Activated CD4-positive, alpha-beta T cell treated with anti-CD3 and anti-CD28 coated beads for 36 hours (primary cell): ENCODE data around the gene RDH14. TPM values are rescaled to one million over a fixed set of nuclear protein-coding genes. Genes with fewer than 3 reads are reported as not detected.
A peak's percentile ranks its signal among the peaks of the same experiment; 100 is the strongest.

ENCODE experiments used
- ATAC-seq: fragments of 200-7000 bp; cut with Tn5 transposase; one replicate; pipeline ENCODE4 v1.10.0; 2021; ENCODE audit warnings: mild to moderate bottlenecking, moderate library complexity
- CTCF ChIA-PET: fragments of 350-600 bp; sonication (Branson Sonifier 250); formaldehyde crosslinking; loops from one replicate; lab custom pipeline; 2021; ENCODE audit warnings: antibody characterized with exemption; lab: Charles Lee
- POLR2A ChIA-PET: fragments of 350-600 bp; sonication (Branson Sonifier 250); formaldehyde crosslinking; loops from one replicate; lab custom pipeline; 2021; ENCODE audit warnings: antibody characterized with exemption, inconsistent platforms; lab: Charles Lee
- DNase-seq: peaks from one replicate; pipeline ENCODE4 v3.0.0-alpha.2; 2020
- H3K27ac Mint-ChIP-seq: one replicate; pipeline ENCODE4 v1.8.0; 2021; ENCODE audit warnings: mixed read lengths
- H3K27me3 Mint-ChIP-seq: one replicate; pipeline ENCODE4 v1.8.0; 2021; ENCODE audit warnings: mixed read lengths
- H3K36me3 Mint-ChIP-seq: one replicate; pipeline ENCODE4 v1.8.0; 2021; ENCODE audit warnings: low read depth, mixed read lengths
- H3K4me1 Mint-ChIP-seq: one replicate; pipeline ENCODE4 v1.8.0; 2021; ENCODE audit warnings: mixed read lengths
- H3K4me3 Mint-ChIP-seq: one replicate; pipeline ENCODE4 v1.8.0; 2021; ENCODE audit warnings: mild to moderate bottlenecking, moderate library complexity, mixed read lengths
- H3K9me3 Mint-ChIP-seq: one replicate; pipeline ENCODE4 v1.8.0; 2021; ENCODE audit warnings: low read depth, mixed read lengths
- intact Hi-C, 2 experiments: fragments of 100-400 bp; cut with DNase I in 1 of 2; cut with micrococcal nuclease in 1 of 2; formaldehyde crosslinking; loops; one replicate each; pipeline versions ENCODE4 v1.14.2 to v1.15.1; 2022 to 2024; cut with DNase I, micrococcal nuclease
- total RNA-seq, 2 experiments: library from RNA; stranded (reverse); gene quantifications; one replicate each; pipeline ENCODE4 v1.2.3, GENCODE V29; 2021

Gene RDH14, protein sequence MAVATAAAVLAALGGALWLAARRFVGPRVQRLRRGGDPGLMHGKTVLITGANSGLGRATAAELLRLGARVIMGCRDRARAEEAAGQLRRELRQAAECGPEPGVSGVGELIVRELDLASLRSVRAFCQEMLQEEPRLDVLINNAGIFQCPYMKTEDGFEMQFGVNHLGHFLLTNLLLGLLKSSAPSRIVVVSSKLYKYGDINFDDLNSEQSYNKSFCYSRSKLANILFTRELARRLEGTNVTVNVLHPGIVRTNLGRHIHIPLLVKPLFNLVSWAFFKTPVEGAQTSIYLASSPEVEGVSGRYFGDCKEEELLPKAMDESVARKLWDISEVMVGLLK
- total RNA-seq, result 10 to 100 TPM; 16.1 to 18.3 TPM

DNA sequence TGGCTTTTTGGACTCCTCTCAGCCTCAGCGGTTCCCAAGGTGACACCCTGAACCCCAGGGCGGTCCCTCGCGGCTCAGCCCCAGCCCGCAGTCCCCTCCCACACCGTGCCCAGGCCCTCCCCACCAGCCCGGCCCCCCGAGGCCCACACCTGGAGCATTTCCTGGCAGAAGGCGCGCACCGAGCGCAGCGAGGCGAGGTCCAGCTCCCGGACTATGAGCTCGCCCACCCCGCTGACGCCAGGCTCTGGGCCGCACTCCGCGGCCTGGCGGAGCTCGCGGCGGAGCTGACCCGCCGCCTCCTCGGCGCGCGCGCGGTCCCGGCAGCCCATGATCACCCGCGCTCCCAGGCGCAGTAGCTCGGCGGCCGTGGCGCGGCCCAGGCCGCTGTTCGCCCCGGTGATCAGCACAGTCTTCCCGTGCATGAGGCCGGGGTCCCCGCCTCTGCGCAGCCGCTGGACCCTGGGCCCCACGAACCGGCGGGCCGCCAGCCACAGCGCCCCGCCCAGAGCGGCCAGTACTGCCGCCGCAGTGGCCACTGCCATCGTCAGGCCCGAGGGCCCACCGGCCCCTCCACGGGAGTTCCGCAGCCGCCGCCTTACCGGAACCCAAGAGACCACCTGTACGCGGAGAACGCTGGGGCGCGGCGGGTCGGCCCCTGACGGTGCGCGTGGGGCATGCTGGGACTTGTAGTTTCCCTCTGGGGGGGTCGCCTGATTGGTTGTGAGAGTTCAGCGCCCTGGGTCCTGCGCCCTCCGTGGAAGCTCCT, at the start of gene RDH14:
RDH14 (minus strand) TSS at position 623 of the 766 bp plus-strand sequence; CDS start at position 542, 81 bp downstream.
- CTCF ChIA-PET, result interaction anchor here (1.5 to 1.6 kb wide), 2 partner anchors 11 to 39 kb away, joined by 5 read pairs; no protein-coding TSS in a partner anchor
- H3K4me3 Mint-ChIP-seq, result peak within 1 kb of the TSS; percentile 84
- H3K27me3 Mint-ChIP-seq, result no peaks in the 10 kb centered on the region
- intact Hi-C loops, result loop anchor here (1.0 to 10.0 kb wide), 8 partner anchors 787 to 1795 kb away; partner anchors contain the start of genes PUM2 (in 2 of the 2), GEN1 (in 1 of the 2), LAPTM4A (in 1 of the 2) and SMC6 (in 1 of the 2)
- peaks cover 32% of the 10 kb centered on the region for H3K4me1 Mint-ChIP-seq
- ATAC-seq (peak; percentile 94), DNase-seq (peak; percentile 94)
- H3K9me3 Mint-ChIP-seq, result no peaks in the 10 kb centered on the region
- peaks cover 35% of the 10 kb centered on the region for H3K36me3 Mint-ChIP-seq
- POLR2A ChIA-PET, result interaction anchor here (0.7 to 1.4 kb wide), 2 partner anchors 14 to 33 kb away, joined by 3 read pairs; no protein-coding TSS in a partner anchor
- peak within 1 kb of the TSS; percentile 90 for H3K27ac Mint-ChIP-seq

DNA sequence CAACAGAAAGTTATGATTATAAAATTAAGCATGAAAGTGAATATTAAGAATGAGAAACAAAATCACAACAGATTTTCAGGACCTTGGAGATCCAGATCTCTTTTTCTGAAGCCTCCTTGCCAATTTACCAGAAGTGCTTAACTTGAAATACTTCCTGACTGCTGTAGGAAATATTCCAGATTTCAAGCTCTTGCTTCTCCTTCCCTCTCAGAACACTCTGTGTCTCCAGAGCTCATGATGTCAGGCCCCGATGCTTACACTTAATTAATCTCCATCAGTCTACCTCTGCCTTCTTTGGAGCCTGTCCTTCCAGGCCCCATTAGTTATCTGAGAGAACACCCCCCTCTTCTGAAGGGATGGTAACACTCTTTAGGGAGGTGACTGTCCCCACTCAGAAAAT, 49.6 kb upstream of the RDH14 start:
- ChIA-PET CTCF (interaction anchor here (0.6 kb wide), 1 partner anchor 722 kb away, joined by 3 read pairs; no protein-coding TSS in a partner anchor), POLR2A (no interaction called here)
- Mint-ChIP-seq H3K9me3 (no peaks in the 10 kb centered on the region), H3K4me3 (no peak overlapping the region), H3K27ac (no peak overlapping the region), H3K36me3 (no peaks in the 10 kb centered on the region), H3K4me1 (no peaks in the 10 kb centered on the region), H3K27me3 (no peaks in the 10 kb centered on the region)
- DNase-seq (no peak), ATAC-seq (no peak)
- intact Hi-C loops, result no loop called here

DNA sequence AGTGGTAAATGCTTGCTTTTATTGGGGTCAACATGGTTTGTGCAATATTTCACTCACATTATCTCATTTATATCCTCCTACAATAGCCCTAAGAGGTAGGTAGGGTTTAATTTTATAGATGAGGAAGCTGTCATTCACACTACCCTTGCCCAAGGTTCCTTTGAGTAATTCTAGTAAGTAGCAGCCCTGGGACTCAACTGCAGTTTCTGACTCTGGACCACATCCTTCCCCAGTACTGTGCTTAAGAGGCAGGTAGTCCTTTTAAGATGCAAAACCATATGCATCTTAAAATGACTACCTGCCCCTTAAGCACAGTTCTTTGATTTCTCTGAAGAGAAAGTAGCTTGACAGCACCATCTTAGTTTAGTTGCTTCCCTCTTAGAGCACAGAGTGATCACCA, 44.7 kb upstream of the RDH14 start:
- CTCF ChIA-PET, result no interaction called here
- intact Hi-C loops, result no loop called here
- H3K36me3 Mint-ChIP-seq, result no peaks in the 10 kb centered on the region
- H3K27me3 Mint-ChIP-seq, result no peaks in the 10 kb centered on the region
- no peaks in the 10 kb centered on the region for H3K4me1 Mint-ChIP-seq
- H3K27ac Mint-ChIP-seq, result no peak overlapping the region
- ATAC-seq (peak; percentile 30), DNase-seq (no peak)
- POLR2A ChIA-PET, result no interaction called here
- H3K4me3 Mint-ChIP-seq, result no peak overlapping the region
- H3K9me3 Mint-ChIP-seq, result no peaks in the 10 kb centered on the region

DNA sequence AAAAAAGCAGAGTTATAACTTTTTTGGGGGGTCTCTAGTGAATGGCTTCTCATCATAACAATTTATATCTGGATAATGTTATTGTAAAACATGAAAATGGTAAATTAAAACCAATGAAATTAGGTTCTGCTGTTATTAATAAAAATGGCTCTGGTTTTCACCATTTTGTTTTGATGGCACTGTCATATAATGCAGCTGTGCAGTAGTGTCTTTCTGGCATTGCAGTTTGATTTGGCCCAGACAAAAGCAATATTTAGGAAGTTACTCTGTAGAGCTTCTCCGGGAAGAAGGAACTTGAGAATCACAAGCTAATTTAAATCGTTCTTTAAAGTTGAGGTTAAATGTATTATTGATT, 44.1 kb upstream of the RDH14 start:
- ATAC-seq (no peak), DNase-seq (no peak)
- ChIA-PET CTCF (no interaction called here), POLR2A (no interaction called here)
- H3K9me3 Mint-ChIP-seq, result no peaks in the 10 kb centered on the region
- no peaks in the 10 kb centered on the region for H3K4me1 Mint-ChIP-seq
- intact Hi-C loops, result no loop called here
- H3K27ac Mint-ChIP-seq, result no peak overlapping the region
- H3K4me3 Mint-ChIP-seq, result no peak overlapping the region
- no peaks in the 10 kb centered on the region for H3K36me3 Mint-ChIP-seq
- no peaks in the 10 kb centered on the region for H3K27me3 Mint-ChIP-seq

DNA sequence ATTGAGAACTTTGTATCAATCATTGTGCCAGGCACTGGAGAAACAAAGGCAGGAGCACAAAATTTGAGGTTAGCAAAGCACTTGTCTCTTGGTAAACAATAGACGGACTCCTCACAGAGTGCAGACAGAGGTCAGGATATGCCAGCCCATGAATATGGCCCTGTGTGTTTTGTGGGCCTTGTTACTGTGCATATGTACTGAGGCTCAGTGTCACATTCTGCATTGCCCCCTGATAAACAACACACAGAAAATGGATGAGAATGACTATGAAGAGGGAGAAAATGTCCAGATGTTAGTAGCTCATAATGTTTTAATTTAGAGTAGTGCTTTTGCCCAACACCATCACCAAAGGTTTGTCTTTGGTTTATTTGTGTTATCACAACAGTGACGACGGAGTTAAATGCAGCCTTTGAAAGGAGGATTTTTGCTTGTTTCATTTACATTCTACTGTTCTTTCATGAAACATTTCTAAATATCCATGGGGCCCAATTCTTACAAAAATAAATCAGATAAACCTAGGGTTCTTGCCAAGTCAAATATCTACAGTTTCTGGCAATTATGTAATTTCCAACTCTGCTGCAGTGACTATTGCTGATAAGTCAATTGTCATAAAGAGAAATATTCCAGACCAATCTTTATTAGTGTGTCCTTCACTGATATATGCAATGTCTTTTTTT, 43.5 kb upstream of the RDH14 start:
- DNase-seq (no peak), ATAC-seq (no peak)
- Mint-ChIP-seq H3K27me3 (no peaks in the 10 kb centered on the region), H3K36me3 (no peaks in the 10 kb centered on the region), H3K27ac (no peak overlapping the region), H3K9me3 (no peaks in the 10 kb centered on the region), H3K4me1 (no peaks in the 10 kb centered on the region), H3K4me3 (no peak overlapping the region)
- ChIA-PET POLR2A (no interaction called here), CTCF (no interaction called here)
- intact Hi-C loops, result no loop called here

DNA sequence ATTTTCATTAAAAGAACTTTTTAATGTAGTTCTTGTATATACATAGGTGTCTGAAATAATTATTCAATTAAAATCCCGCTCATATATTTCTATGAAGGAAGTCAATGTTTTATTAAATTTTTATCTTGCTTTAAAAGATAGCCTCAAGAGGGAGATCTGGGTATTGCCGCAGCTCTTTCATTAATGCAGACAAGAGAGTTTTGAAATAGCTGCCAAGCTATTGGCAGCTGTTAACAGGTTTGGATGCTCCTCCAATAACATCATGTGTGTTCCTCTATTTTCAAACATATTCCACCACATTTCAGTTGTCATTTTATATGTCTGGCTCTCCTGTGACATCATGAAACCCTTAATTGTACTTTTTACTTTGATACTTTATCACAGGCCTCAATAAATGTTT, 41.8 kb upstream of the RDH14 start:
- POLR2A ChIA-PET, result no interaction called here
- Mint-ChIP-seq H3K9me3 (no peaks in the 10 kb centered on the region), H3K27ac (no peak overlapping the region), H3K4me3 (no peak overlapping the region), H3K36me3 (no peaks in the 10 kb centered on the region), H3K27me3 (no peaks in the 10 kb centered on the region), H3K4me1 (no peaks in the 10 kb centered on the region)
- no peak for DNase-seq
- CTCF ChIA-PET, result no interaction called here
- no peak for ATAC-seq
- intact Hi-C loops, result no loop called here

DNA sequence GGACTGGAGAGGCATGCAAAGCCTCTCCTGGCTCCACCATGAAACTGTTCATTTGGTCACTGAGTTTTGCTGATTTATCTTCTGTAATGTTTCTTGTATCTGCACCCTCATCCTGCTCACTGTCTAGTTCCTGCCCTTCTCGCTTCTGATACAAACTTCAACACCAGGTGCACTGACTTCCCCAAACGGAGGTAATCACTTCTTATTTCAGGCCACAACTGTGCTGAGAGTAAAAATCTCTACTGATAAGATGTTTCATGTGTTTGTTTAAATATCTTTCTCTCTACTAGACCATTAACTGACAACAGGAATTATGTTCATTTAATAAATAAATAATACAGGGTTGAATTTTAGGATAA, 39.8 kb upstream of the RDH14 start:
- intact Hi-C loops, result no loop called here

DNA sequence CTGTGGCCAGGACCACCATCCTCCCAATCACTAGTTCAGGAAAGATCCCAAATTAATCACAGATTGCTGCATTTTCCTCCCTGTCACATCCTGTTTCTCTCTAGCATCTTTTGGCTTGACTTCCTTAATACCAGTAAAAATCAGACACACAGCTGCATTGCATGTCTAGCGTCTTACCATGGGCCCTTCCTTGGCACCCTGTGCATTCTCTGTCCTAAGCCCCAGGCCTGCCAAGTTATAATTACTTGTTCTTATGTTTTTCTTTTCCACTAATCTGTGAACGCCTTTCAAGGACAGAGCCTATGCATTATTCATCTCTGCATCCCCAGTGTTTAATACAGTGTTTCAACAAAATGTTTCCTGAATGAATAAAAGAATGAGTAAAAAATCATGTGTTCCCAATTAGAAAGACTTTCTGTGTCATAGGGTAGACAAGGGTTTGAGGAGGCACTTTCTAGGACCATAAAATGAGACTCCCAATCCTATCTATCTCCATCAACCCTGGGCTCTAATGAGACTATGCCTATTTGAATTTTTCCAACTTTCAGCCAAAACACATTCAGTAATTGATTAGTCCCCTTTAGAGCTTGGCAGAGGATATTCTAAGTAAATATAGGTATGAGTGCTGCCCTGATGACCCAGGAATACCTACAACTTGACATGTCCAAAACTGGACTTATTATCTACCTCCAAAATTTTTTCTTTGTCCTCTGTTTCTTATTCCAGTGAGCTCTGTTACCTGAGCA, 39.2 kb upstream of the RDH14 start:
- DNase-seq (no peak), ATAC-seq (no peak)
- CTCF ChIA-PET, result no interaction called here
- Mint-ChIP-seq H3K4me1 (no peaks in the 10 kb centered on the region), H3K4me3 (no peak overlapping the region), H3K27me3 (no peaks in the 10 kb centered on the region), H3K27ac (no peak overlapping the region), H3K36me3 (peaks cover 2% of the 10 kb centered on the region), H3K9me3 (peaks cover 2% of the 10 kb centered on the region)
- POLR2A ChIA-PET, result interaction anchor here (0.6 kb wide), 1 partner anchor 1270 kb away, joined by 6 read pairs; no protein-coding TSS in a partner anchor
- intact Hi-C loops, result no loop called here

More for the DNA sequence above, 39.8 kb upstream of the RDH14 start:
- H3K36me3 Mint-ChIP-seq, result peaks cover 2% of the 10 kb centered on the region
- H3K27me3 Mint-ChIP-seq, result no peaks in the 10 kb centered on the region
- no peak overlapping the region for H3K27ac Mint-ChIP-seq
- ChIA-PET CTCF (no interaction called here), POLR2A (no interaction called here)
- no peaks in the 10 kb centered on the region for H3K4me1 Mint-ChIP-seq
- DNase-seq, result no peak
- ATAC-seq, result no peak
- H3K9me3 Mint-ChIP-seq, result peaks cover 2% of the 10 kb centered on the region
- H3K4me3 Mint-ChIP-seq, result no peak overlapping the region

DNA sequence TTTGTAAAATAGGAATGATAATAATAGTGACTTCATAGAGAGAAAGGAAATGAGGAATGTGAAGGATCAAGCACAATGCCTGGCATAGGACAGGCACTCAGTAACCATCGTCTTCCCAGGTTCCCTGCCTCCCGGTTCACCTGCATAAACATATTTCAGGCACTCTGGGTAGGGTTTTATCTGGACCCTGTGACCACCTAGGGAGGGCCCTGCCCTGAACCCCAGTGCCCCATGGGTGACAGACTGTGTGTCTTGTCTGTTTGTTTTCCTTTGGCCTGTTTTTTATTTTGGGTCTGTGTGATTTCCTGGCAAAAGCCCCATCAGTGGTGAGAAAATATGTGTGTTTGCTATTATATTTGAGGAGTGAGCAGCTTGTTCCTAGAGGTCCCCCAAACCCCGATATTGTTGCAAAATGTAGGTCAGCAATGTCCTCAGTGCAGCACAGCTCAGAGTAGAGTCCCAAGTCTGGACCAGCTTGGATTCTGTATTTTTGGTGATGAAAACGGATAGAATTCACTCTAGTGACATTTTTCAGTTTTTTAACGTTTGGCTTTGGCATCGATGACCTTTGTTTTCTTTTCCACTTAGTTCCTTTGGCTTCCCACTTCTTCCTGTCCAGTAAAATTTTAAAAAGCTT, 38.5 kb upstream of the RDH14 start:
- intact Hi-C loops, result no loop called here
- POLR2A ChIA-PET, result interaction anchor here (0.6 kb wide), 1 partner anchor 1271 kb away, joined by 6 read pairs; no protein-coding TSS in a partner anchor

DNA sequence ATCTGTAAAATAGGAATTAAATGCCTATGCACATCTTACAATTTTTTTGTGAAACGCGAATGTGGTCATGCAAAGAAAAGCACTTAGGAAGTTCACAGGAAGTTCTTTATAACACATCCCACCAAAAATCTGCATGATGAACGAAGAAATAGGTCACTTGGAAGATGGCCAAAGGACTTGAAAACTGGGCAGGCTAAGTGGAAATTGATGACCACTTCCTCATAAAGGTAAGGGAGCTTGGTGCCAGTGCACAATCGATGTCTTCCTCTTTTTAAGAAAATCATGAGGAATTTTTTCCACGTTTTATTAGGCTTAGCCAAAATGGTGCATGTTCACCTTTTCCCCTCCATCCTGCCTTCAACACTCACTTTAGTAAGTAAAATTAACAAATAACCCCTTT, 37.2 kb upstream of the RDH14 start:
- no peaks in the 10 kb centered on the region for H3K27me3 Mint-ChIP-seq
- DNase-seq (no peak), ATAC-seq (no peak)
- intact Hi-C loops, result no loop called here
- no peak overlapping the region for H3K27ac Mint-ChIP-seq
- ChIA-PET CTCF (interaction anchor here (0.8 kb wide), 1 partner anchor 11 kb away, joined by 4 read pairs; no protein-coding TSS in a partner anchor), POLR2A (no interaction called here)
- H3K9me3 Mint-ChIP-seq, result peaks cover 2% of the 10 kb centered on the region
- no peak overlapping the region for H3K4me3 Mint-ChIP-seq
- no peaks in the 10 kb centered on the region for H3K4me1 Mint-ChIP-seq
- peaks cover 2% of the 10 kb centered on the region for H3K36me3 Mint-ChIP-seq

More for the DNA sequence above, 38.5 kb upstream of the RDH14 start:
- Mint-ChIP-seq H3K27ac (no peak overlapping the region), H3K9me3 (peaks cover 2% of the 10 kb centered on the region), H3K36me3 (peaks cover 2% of the 10 kb centered on the region), H3K4me3 (no peak overlapping the region), H3K4me1 (no peaks in the 10 kb centered on the region), H3K27me3 (no peaks in the 10 kb centered on the region)
- CTCF ChIA-PET, result no interaction called here
- no peak for DNase-seq
- no peak for ATAC-seq
